Prostate gland (tissue), 2 donors: ENCODE data around the gene PHAF1. TPM values are rescaled to one million over a fixed set of nuclear protein-coding genes. Genes with fewer than 3 reads are reported as not detected.

Experiments
- DNase-seq: peaks from one replicate; pipeline ENCODE4 v3.0.0-alpha.2; 2019; ENCODE audit warnings: low spot score
- H3K27ac ChIP-seq, 2 donors: fragments of 200-600 bp; sonication (generic); 2 replicates each; pipeline ENCODE4 v1.5.1; 2017 to 2019
- H3K27me3 ChIP-seq: fragments of 200-600 bp; sonication (generic); replicated peaks from 2 replicates; pipeline ENCODE4 v1.5.1; 2019; ENCODE audit not compliant: insufficient read depth
- H3K36me3 ChIP-seq, 2 donors: fragments of 200-600 bp; sonication (generic); 1 replicate in 1 of 2; 2 replicates in 1 of 2; pipeline versions ENCODE4 v1.5.1 to v1.8.1; 2017 to 2019
- H3K4me1 ChIP-seq: fragments of 200-600 bp; sonication (generic); replicated peaks from 2 replicates; pipeline ENCODE4 v1.5.1; 2019
- H3K4me3 ChIP-seq, 2 donors: fragments of 200-600 bp; sonication (generic); 2 replicates each; pipeline ENCODE4 v1.5.1; 2017 to 2019
- H3K9me3 ChIP-seq: fragments of 200-600 bp; sonication (generic); 2 replicates; pipeline ENCODE4 v1.5.1; 2017
- CTCF ChIP-seq, 4 experiments: fragments of 200-600 bp in 2 of 4; fragments of 450-650 bp in 2 of 4; sonication (generic) in 2 of 4; IDR thresholded peaks; 1 replicate in 3 of 4; 2 replicates in 1 of 4; pipeline ENCODE4 v1.5.1; 2016 to 2019; ENCODE audit warnings: antibody characterized with exemption in 4 of 4, mild to moderate bottlenecking in 2 of 4, moderate library complexity in 2 of 4
- POLR2A ChIP-seq: fragments of 450-650 bp; IDR thresholded peaks from one replicate; pipeline ENCODE4 v1.6.1; 2016; ENCODE audit warnings: antibody characterized with exemption, mild to moderate bottlenecking
- POLR2AphosphoS5 ChIP-seq: sonication (generic); formaldehyde crosslinking; IDR thresholded peaks from one replicate; pipeline ENCODE4 v1.6.1; 2017; ENCODE audit warnings: antibody characterized with exemption
- WGBS: methylation state at CpG from one replicate; pipeline ENCODE4 v1.1.5; 2018; 5-methylcytosine and 5-hydroxymethylcytosine counted together
- intact Hi-C: fragments of 100-400 bp; cut with DNase I; formaldehyde crosslinking; loops from one replicate; pipeline ENCODE4 v1.14.2; 2022
- total RNA-seq, 2 donors: library from RNA; depleted of rRNA; stranded (reverse); fragments of >200 nt; gene quantifications; one replicate each; pipeline ENCODE4 v1.1.0, GENCODE V29; 2016

The PHAF1 gene
- total RNA-seq, 2 donors from 2014 or later: 30.1 to 31.9 TPM

GRCh38 chr16:67174706-67175231 is 65.0 kb downstream of the PHAF1 start:
- TF ChIP-seq POLR2A: no peak
- no peak for TF ChIP-seq CTCF (IDR thresholded peaks at IDR 0.05)
- no peak for TF ChIP-seq POLR2AphosphoS5
- Histone ChIP-seq H3K4me1 (peaks cover 17% of the 10 kb centered on the region), H3K9me3 (no peaks in the 10 kb centered on the region), H3K27me3 (no peaks in the 10 kb centered on the region), H3K27ac (peak overlapping the region; percentile 90 to 96), H3K36me3 (no peaks in the 10 kb centered on the region), H3K4me3 (peak overlapping the region; percentile 26 to 38)
- DNase-seq: no peak
- intact Hi-C loops: no loop called here
- WGBS: 57% methylated on average over 24 of the region's 31 CpGs

- no peak overlapping the region for H3K4me3 ChIP-seq
- intact Hi-C loops: no loop called here
- WGBS: 81% methylated on average over 12 of the region's 12 CpGs
- no peak for DNase-seq
- TF ChIP-seq POLR2A (no peak), POLR2AphosphoS5 (no peak), CTCF (IDR thresholded peaks at IDR 0.05) (no peak)
- no peak overlapping the region for H3K27ac ChIP-seq
- H3K27me3 ChIP-seq: no peaks in the 10 kb centered on the region
- H3K4me1 ChIP-seq: peaks cover 15% of the 10 kb centered on the region
- no peaks in the 10 kb centered on the region for H3K36me3 ChIP-seq
- H3K9me3 ChIP-seq: no peaks in the 10 kb centered on the region
Observed at GRCh38 chr16:67176662-67177061, 66.9 kb downstream of the PHAF1 start.

GRCh38 chr16:67177743-67178699 is 68.3 kb downstream of the PHAF1 start:
- peak; percentile 85 for DNase-seq
- H3K36me3 ChIP-seq: no peaks in the 10 kb centered on the region
- WGBS: 4% methylated on average over 57 of the region's 73 CpGs
- peaks cover 15% of the 10 kb centered on the region for H3K4me1 ChIP-seq
- TF ChIP-seq POLR2A (peak; percentile 77), POLR2AphosphoS5 (peak; percentile 77), CTCF (IDR thresholded peaks at IDR 0.05) (peak in 2 of 4 experiments; percentile 33 to 41)
- intact Hi-C loops: no loop called here
- peak overlapping the region; percentile 77 to 85 for H3K27ac ChIP-seq
- no peaks in the 10 kb centered on the region for H3K27me3 ChIP-seq
- no peaks in the 10 kb centered on the region for H3K9me3 ChIP-seq
- H3K4me3 ChIP-seq: peak overlapping the region; percentile 32 to 41

GRCh38 chr16:67179421-67180080 is 69.8 kb downstream of the PHAF1 start:
- WGBS: 86% methylated on average over 12 of the region's 13 CpGs
- no peak overlapping the region for H3K4me3 ChIP-seq
- TF ChIP-seq POLR2AphosphoS5 (no peak), POLR2A (no peak), CTCF (IDR thresholded peaks at IDR 0.05) (no peak)
- no peaks in the 10 kb centered on the region for H3K36me3 ChIP-seq
- no peaks in the 10 kb centered on the region for H3K27me3 ChIP-seq
- peaks cover 20% of the 10 kb centered on the region for H3K4me1 ChIP-seq
- H3K27ac ChIP-seq: peak overlapping the region in 1 of 2 donors; percentile 77
- no peaks in the 10 kb centered on the region for H3K9me3 ChIP-seq
- intact Hi-C loops: no loop called here
- DNase-seq: no peak
